ENCODE data around the gene KRTAP2-1.

- TF ChIP-seq POLR2A (IDR thresholded peaks at IDR 0.05; ENCODE audit: low read length) (no peak), ZNF302 (CRISPR knock-in tag; IDR thresholded peaks at IDR 0.05) (no peak)
These were observed 20.2 kb upstream of the KRTAP2-1 start for GRCh38 chr17:41067281-41067680.
